B cell (primary cell): Measurements from ENCODE around the gene TESPA1.

Experiments
- CTCF ChIP-seq: fragments of 200-600 bp; IDR thresholded peaks from one replicate; pipeline ENCODE4 v1.8.0; 2022; ENCODE audit warnings: antibody characterized with exemption, mild to moderate bottlenecking
- EZH2 ChIP-seq: IDR thresholded peaks from 2 replicates; pipeline ENCODE4 v1.6.1; 2012; ENCODE audit warnings: borderline replicate concordance, low read depth, mild to moderate bottlenecking, moderate library complexity, low read length; ENCODE audit not compliant: insufficient read depth, poor library complexity, severe bottlenecking

GRCh38 chr12:54980341-54980740, 4.2 kb downstream of the TESPA1 start:
- TF ChIP-seq CTCF (no peak), EZH2 (no peak)
